Left lobe of liver (tissue), 1 donor: ENCODE results near the gene FAM169A. TPM values are rescaled to one million over a fixed set of nuclear protein-coding genes. Genes with fewer than 3 reads are reported as not detected.

Experiments used
- total RNA-seq: library from RNA; stranded (reverse); gene quantifications from one replicate; pipeline ENCODE4 v1.2.1, GENCODE V29; 2021
- donor health status: DM: no; HTN: yes; CAD: no.

FAM169A gene
- total RNA-seq, 1 donor from 2014 or later: 3.4 TPM

Other genes starting within 250 kb of the FAM169A start
- 5.8 TPM for gene ENC1, start 225.7 kb downstream of the FAM169A start, total RNA-seq
- 66.0 TPM for gene HEXB, start 181.2 kb downstream of the FAM169A start, total RNA-seq
- gene GFM2, start 99.3 kb downstream of the FAM169A start, total RNA-seq: 22.2 TPM
- 21.0 TPM for gene NSA2, start 99.1 kb downstream of the FAM169A start, total RNA-seq
- 0.25 TPM for gene GCNT4, start 186.2 kb upstream of the FAM169A start, total RNA-seq